SK-N-SH treated with all-trans-retinoic acid at 6 μM for 48 hours (cell line): ENCODE measurements around the gene BAG3.

Experiments used
- ATAC-seq: fragments of 200-7000 bp; cut with Tn5 transposase; 3 replicates; pipeline ENCODE4 v1.9.1; 2020; ENCODE audit warnings: mild to moderate bottlenecking, moderate library complexity
- ARNTL ChIP-seq: fragments of 450-650 bp; formaldehyde crosslinking; IDR thresholded peaks from 2 replicates; pipeline ENCODE4 v1.5.0; 2020; ENCODE audit warnings: low read depth, mild to moderate bottlenecking, moderate library complexity, borderline replicate concordance
- BACH2 ChIP-seq: fragments of 250-450 bp; sonication (Bioruptor Pico); IDR thresholded peaks from 2 replicates; pipeline ENCODE4 v1.9.0; 2021; ENCODE audit warnings: mild to moderate bottlenecking, borderline replicate concordance
- CSDC2 ChIP-seq: fragments of 250-450 bp; sonication (Bioruptor Pico); IDR thresholded peaks from 2 replicates; pipeline ENCODE4 v1.5.0; 2020; ENCODE audit warnings: mild to moderate bottlenecking, moderate library complexity
- ESRRG ChIP-seq: fragments of 250-450 bp; sonication (Bioruptor Pico); IDR thresholded peaks from 2 replicates; pipeline ENCODE4 v1.6.1; 2021; ENCODE audit warnings: mild to moderate bottlenecking
- GLIS3 ChIP-seq: fragments of 250-450 bp; sonication (Bioruptor Pico); IDR thresholded peaks from 2 replicates; pipeline ENCODE4 v1.5.0; 2020; ENCODE audit warnings: mild to moderate bottlenecking, moderate library complexity
- ISL1 ChIP-seq: fragments of 250-450 bp; sonication (Bioruptor Pico); IDR thresholded peaks from 2 replicates; pipeline ENCODE4 v2.1.2; 2022; ENCODE audit warnings: mild to moderate bottlenecking, moderate library complexity
- OSR1 ChIP-seq: fragments of 250-450 bp; sonication (Bioruptor Pico); IDR thresholded peaks from 2 replicates; pipeline ENCODE4 v1.8.0; 2022; ENCODE audit warnings: moderate library complexity, mild to moderate bottlenecking, inconsistent platforms
- RARB ChIP-seq: fragments of 250-450 bp; sonication (Bioruptor Pico); IDR thresholded peaks from 2 replicates; pipeline ENCODE4 v1.8.0; 2021; ENCODE audit warnings: mild to moderate bottlenecking, moderate library complexity
- SNAI2 ChIP-seq: fragments of 250-450 bp; sonication (Bioruptor Pico); IDR thresholded peaks from 2 replicates; pipeline ENCODE4 v1.5.0; 2020; ENCODE audit warnings: mild to moderate bottlenecking, moderate library complexity
- TCF4 ChIP-seq: fragments of 250-450 bp; sonication (Bioruptor Pico); IDR thresholded peaks from 2 replicates; pipeline ENCODE4 v1.8.0; 2021; ENCODE audit warnings: mild to moderate bottlenecking, moderate library complexity, borderline replicate concordance
- ZC3H10 ChIP-seq: fragments of 250-450 bp; sonication (Bioruptor Pico); IDR thresholded peaks from 2 replicates; pipeline ENCODE4 v1.5.1; 2021; ENCODE audit warnings: mild to moderate bottlenecking, moderate library complexity
- ZFP3 ChIP-seq: fragments of 250-450 bp; sonication (Bioruptor Pico); IDR thresholded peaks from 2 replicates; pipeline ENCODE4 v1.5.0; 2020; ENCODE audit warnings: mild to moderate bottlenecking, moderate library complexity
- ZFP30 ChIP-seq: fragments of 450-650 bp; formaldehyde crosslinking; IDR thresholded peaks from 2 replicates; pipeline ENCODE4 v1.5.0; 2022; ENCODE audit warnings: mild to moderate bottlenecking, moderate library complexity
- ZNF565 ChIP-seq: fragments of 450-650 bp; formaldehyde crosslinking; conservative IDR thresholded peaks from 2 replicates; pipeline ENCODE4 v1.5.0; 2020; ENCODE audit warnings: low read depth, mild to moderate bottlenecking, moderate library complexity
- ZNF70 ChIP-seq: fragments of 450-650 bp; formaldehyde crosslinking; IDR thresholded peaks from 2 replicates; pipeline ENCODE4 v1.5.0; 2020; ENCODE audit warnings: mild to moderate bottlenecking, moderate library complexity
- ZNF8 ChIP-seq: fragments of 450-650 bp; formaldehyde crosslinking; IDR thresholded peaks from 2 replicates; pipeline ENCODE4 v1.5.0; 2020; ENCODE audit warnings: mild to moderate bottlenecking, moderate library complexity
- TF ChIP-seq, protein P1 (sequence below): fragments of 250-450 bp; sonication (Bioruptor Pico); IDR thresholded peaks from 2 replicates; pipeline ENCODE4 v1.5.0; 2020; ENCODE audit warnings: mild to moderate bottlenecking, moderate library complexity
- TF ChIP-seq, protein P2 (sequence below): fragments of 250-450 bp; sonication (Bioruptor Pico); IDR thresholded peaks from 2 replicates; pipeline ENCODE4 v1.5.1; 2021; ENCODE audit warnings: mild to moderate bottlenecking, moderate library complexity
- TF ChIP-seq, protein P3 (sequence below): fragments of 250-450 bp; sonication (Bioruptor Pico); IDR thresholded peaks from 2 replicates; pipeline ENCODE4 v1.5.1; 2020; ENCODE audit warnings: low read depth, mild to moderate bottlenecking, moderate library complexity

Gene BAG3

DNA sequence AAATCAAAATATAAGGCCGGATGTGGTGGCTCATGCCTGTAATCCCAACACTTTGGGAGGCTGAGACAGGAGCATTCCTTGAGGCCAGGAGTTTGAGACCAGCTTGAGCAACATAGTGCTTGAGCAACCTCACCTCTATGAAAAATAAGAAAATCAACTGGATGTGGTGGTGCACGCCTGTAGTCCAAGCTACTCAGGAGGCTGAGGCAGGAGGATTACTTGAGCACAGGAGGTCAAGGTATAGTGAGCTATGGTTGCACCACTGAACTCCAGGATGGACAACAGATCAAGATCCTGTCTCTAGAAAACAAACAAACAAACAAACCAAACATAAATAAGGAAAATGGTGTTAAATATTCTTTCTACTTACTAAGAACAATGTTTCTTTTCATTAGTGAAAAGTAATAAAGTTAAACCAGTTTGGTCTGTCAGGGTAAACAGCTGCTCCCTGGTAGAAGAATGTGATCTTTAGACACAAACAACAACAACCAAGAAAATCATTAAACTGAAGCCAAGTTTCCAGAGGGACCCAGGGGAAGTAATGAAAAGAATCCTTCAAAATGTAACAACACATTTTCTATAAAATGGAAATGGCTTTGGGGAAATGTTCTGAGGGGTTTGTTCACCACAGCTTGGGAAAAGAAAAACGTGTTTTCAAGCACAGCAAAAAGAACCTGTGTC lies 17.5 kb upstream of the BAG3 start (continued):
- TF ChIP-seq, protein P1, sequence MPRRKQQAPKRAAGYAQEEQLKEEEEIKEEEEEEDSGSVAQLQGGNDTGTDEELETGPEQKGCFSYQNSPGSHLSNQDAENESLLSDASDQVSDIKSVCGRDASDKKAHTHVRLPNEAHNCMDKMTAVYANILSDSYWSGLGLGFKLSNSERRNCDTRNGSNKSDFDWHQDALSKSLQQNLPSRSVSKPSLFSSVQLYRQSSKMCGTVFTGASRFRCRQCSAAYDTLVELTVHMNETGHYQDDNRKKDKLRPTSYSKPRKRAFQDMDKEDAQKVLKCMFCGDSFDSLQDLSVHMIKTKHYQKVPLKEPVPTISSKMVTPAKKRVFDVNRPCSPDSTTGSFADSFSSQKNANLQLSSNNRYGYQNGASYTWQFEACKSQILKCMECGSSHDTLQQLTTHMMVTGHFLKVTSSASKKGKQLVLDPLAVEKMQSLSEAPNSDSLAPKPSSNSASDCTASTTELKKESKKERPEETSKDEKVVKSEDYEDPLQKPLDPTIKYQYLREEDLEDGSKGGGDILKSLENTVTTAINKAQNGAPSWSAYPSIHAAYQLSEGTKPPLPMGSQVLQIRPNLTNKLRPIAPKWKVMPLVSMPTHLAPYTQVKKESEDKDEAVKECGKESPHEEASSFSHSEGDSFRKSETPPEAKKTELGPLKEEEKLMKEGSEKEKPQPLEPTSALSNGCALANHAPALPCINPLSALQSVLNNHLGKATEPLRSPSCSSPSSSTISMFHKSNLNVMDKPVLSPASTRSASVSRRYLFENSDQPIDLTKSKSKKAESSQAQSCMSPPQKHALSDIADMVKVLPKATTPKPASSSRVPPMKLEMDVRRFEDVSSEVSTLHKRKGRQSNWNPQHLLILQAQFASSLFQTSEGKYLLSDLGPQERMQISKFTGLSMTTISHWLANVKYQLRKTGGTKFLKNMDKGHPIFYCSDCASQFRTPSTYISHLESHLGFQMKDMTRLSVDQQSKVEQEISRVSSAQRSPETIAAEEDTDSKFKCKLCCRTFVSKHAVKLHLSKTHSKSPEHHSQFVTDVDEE (CRISPR knock-in tag): no peak
- no peak for TF ChIP-seq GLIS3 (CRISPR knock-in tag)

DNA sequence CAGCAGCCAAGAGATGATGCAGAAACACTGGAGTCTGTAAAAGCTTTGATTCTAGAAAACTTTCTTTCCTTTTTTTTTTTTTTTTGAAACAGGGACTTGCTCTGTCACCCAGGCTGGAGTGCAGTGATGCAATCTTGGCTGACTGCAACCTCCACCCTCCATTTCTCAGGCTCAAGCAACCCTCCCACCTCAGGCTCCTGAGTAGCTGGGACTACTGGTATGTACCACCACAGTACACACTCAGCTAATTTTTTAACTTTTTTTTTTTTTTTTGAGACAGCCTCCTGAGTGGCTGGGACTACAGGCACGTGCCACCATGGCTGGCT lies 17.0 kb upstream of the BAG3 start:
- no peak for ATAC-seq
- no peak for TF ChIP-seq ZFP30 (CRISPR knock-in tag)
- TF ChIP-seq ESRRG (CRISPR knock-in tag): no peak

- ATAC-seq: no peak
- TF ChIP-seq, protein P1 (CRISPR knock-in tag): no peak
- TF ChIP-seq ZNF8 (CRISPR knock-in tag) (no peak), RARB (CRISPR knock-in tag) (no peak), ARNTL (CRISPR knock-in tag) (no peak), GLIS3 (CRISPR knock-in tag) (no peak), ZFP30 (CRISPR knock-in tag) (no peak), ZFP3 (no peak), ZNF565 (no peak), ISL1 (no peak), BACH2 (no peak)
- TF ChIP-seq, protein P2, sequence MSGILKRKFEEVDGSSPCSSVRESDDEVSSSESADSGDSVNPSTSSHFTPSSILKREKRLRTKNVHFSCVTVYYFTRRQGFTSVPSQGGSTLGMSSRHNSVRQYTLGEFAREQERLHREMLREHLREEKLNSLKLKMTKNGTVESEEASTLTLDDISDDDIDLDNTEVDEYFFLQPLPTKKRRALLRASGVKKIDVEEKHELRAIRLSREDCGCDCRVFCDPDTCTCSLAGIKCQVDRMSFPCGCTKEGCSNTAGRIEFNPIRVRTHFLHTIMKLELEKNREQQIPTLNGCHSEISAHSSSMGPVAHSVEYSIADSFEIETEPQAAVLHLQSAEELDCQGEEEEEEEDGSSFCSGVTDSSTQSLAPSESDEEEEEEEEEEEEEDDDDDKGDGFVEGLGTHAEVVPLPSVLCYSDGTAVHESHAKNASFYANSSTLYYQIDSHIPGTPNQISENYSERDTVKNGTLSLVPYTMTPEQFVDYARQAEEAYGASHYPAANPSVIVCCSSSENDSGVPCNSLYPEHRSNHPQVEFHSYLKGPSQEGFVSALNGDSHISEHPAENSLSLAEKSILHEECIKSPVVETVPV (CRISPR knock-in tag): no peak
Measured at GRCh38 chr10:119637631-119638030, 13.5 kb upstream of the BAG3 start.

DNA sequence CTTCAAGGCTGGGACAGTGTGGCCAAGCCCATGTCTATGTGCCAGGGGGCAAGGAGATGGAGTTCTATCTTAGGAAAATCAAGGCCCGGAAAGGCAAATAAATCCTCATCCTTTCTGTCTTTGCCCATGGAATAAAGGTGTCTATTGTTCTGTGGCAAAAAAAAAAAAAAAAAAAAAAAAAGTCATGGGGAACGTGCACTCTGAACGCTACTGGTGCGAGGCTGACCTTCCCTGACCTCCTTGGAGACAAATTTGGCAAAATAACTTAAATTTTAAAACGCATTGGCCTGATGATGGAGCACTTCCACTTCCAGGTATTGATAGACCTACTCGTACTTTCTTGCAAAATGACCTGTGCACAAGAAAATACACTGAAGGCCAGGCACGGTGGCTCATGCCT lies 12.2 kb upstream of the BAG3 start:
- no peak for ATAC-seq
- no peak for TF ChIP-seq ZFP30 (CRISPR knock-in tag)
- TF ChIP-seq, protein P3, sequence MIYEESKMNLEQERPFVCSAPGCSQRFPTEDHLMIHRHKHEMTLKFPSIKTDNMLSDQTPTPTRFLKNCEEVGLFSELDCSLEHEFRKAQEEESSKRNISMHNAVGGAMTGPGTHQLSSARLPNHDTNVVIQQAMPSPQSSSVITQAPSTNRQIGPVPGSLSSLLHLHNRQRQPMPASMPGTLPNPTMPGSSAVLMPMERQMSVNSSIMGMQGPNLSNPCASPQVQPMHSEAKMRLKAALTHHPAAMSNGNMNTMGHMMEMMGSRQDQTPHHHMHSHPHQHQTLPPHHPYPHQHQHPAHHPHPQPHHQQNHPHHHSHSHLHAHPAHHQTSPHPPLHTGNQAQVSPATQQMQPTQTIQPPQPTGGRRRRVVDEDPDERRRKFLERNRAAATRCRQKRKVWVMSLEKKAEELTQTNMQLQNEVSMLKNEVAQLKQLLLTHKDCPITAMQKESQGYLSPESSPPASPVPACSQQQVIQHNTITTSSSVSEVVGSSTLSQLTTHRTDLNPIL (CRISPR knock-in tag): no peak
- no peak for TF ChIP-seq ZFP3
- no peak for TF ChIP-seq ZNF8 (CRISPR knock-in tag)
- no peak for TF ChIP-seq ARNTL (CRISPR knock-in tag)
- no peak for TF ChIP-seq ZC3H10 (CRISPR knock-in tag)
- TF ChIP-seq SNAI2 (CRISPR knock-in tag): no peak

DNA sequence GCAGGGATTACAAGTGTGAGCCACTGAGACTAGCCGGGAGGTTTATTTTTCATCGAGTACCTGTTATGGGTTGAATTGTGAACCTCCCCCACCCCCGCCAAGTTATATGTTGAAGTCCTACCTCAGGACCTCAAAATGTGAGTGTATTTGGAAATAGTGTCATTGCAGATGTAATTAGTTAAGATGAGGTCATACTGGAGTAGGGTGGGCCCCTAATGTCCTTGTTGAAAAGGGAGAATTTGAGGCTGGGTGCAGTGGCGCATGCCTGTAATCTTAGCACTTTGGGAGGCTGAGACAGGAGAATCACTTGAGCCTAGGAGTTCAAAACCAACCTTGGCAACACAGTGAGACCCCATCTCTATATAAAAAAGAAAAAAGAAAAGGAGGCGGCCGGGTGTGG lies 10.8 kb upstream of the BAG3 start:
- no peak for ATAC-seq
- TF ChIP-seq ZNF565: no peak
- TF ChIP-seq BACH2: no peak
- TF ChIP-seq ZNF70: no peak
- no peak for TF ChIP-seq ARNTL (CRISPR knock-in tag)
- no peak for TF ChIP-seq ZNF8 (CRISPR knock-in tag)
- no peak for TF ChIP-seq CSDC2
- TF ChIP-seq ZFP3: no peak
- no peak for TF ChIP-seq GLIS3 (CRISPR knock-in tag)
- TF ChIP-seq ESRRG (CRISPR knock-in tag): no peak
- TF ChIP-seq, protein P1 (CRISPR knock-in tag): no peak
- TF ChIP-seq ISL1: no peak
- TF ChIP-seq, protein P2 (CRISPR knock-in tag): no peak
- no peak for TF ChIP-seq RARB (CRISPR knock-in tag)
- no peak for TF ChIP-seq OSR1 (CRISPR knock-in tag)
- no peak for TF ChIP-seq ZC3H10 (CRISPR knock-in tag)
- TF ChIP-seq TCF4 (CRISPR knock-in tag): no peak
